SHP77 (cell line): ENCODE results near the gene SMPD2.

Source experiments
- DNase-seq, 2 experiments: peaks; one replicate each; lab custom pipeline; 2025; lab: John Stamatoyannopoulos, UW

SMPD2 gene

GRCh38 chr6:109485266-109485935 is 44.9 kb downstream of the SMPD2 start:
- no peak for DNase-seq

- no peak for DNase-seq
Observed at GRCh38 chr6:109486068-109486467, 45.5 kb downstream of the SMPD2 start.

- DNase-seq, result no peak
Observed at GRCh38 chr6:109488001-109488400, 47.5 kb downstream of the SMPD2 start.

- DNase-seq, result no peak
Observed at GRCh38 chr6:109490713-109491112, 50.2 kb downstream of the SMPD2 start.

- DNase-seq, result no peak
Observed at GRCh38 chr6:109491207-109491938, 50.8 kb downstream of the SMPD2 start.
